ENCODE results near the gene C9orf85. TPM values are rescaled to one million over a fixed set of nuclear protein-coding genes. Genes with fewer than 3 reads are reported as not detected.

C9orf85 gene
- total and polyA plus RNA-seq, 2 donors (not counting 1 experiment from before 2014, with no cell fraction given), result 4.3 to 9.6 TPM

DNA sequence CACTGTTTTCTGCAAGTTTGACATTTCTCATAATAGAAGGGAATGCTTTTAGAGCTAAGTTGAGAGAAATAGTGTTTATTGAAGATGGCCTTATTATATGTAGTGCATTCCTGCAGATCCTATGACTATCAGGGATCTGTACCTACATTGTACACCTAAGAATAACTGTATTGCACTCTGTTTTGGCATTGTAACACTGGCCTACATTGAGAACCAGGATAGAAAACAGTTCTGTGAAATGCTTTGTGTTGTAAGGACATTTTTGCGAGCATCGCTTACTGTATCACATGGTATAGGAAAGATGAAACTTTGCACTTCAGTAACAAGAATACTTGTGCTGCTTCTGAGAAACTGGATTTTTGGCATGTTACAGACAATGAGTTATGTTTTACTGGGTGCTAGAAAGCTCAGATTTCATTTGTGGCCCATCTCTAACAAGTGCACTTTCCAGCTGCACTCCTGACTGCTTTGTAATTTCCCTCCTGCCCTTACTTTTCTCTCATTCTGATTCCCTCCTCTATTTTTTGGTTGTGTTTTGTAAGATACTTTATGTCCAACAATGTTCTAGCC, 30.6 kb downstream of the C9orf85 start:
- intact Hi-C loops (cut with micrococcal nuclease), result no loop called here
- no peak overlapping the region for H2AFZ ChIP-seq (ENCODE audit: insufficient read depth, low read depth, low read length, poor library complexity, severe bottlenecking)
- ChIA-PET CTCF (no interaction called here), POLR2A (no interaction called here)
- H3K4me1 ChIP-seq (ENCODE audit: control insufficient read depth in 2 of 2, insufficient read depth in 2 of 2, low read length in 2 of 2), result no peaks in the 10 kb centered on the region
- H3K27ac Mint-ChIP-seq, result no peak overlapping the region
- no peaks in the 10 kb centered on the region for H3K36me3 ChIP-seq (replicated peaks in 1 of 2; ENCODE audit: control extremely low read depth in 1 of 2, control insufficient read depth in 1 of 2, extremely low read depth in 1 of 2, insufficient read depth in 2 of 2, low read length in 1 of 2)
- H3K4me3 Mint-ChIP-seq, result no peak overlapping the region
- no peak for DNase-seq
- H3K9me3 Mint-ChIP-seq (ENCODE audit: insufficient read depth), result no peaks in the 10 kb centered on the region
- H3K27ac ChIP-seq (ENCODE audit: low read length in 2 of 2), result no peak overlapping the region
- 100% methylated on average over 2 of the region's 2 CpGs for WGBS (ENCODE audit: insufficient coverage)
- peaks cover 2% of the 10 kb centered on the region for H3K79me2 ChIP-seq (ENCODE audit: control insufficient read depth, insufficient read depth, low read length)
- no peak overlapping the region for H3K9ac ChIP-seq (ENCODE audit: low read length)
- no peak overlapping the region for H3K4me3 ChIP-seq (ENCODE audit: control extremely low read depth in 1 of 5, extremely low read depth in 1 of 5, insufficient read depth in 1 of 5, low read depth in 2 of 5, low read length in 4 of 5)
- TF ChIP-seq, protein P1, sequence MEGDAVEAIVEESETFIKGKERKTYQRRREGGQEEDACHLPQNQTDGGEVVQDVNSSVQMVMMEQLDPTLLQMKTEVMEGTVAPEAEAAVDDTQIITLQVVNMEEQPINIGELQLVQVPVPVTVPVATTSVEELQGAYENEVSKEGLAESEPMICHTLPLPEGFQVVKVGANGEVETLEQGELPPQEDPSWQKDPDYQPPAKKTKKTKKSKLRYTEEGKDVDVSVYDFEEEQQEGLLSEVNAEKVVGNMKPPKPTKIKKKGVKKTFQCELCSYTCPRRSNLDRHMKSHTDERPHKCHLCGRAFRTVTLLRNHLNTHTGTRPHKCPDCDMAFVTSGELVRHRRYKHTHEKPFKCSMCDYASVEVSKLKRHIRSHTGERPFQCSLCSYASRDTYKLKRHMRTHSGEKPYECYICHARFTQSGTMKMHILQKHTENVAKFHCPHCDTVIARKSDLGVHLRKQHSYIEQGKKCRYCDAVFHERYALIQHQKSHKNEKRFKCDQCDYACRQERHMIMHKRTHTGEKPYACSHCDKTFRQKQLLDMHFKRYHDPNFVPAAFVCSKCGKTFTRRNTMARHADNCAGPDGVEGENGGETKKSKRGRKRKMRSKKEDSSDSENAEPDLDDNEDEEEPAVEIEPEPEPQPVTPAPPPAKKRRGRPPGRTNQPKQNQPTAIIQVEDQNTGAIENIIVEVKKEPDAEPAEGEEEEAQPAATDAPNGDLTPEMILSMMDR (IDR thresholded peaks at IDR 0.05), result no peak
- TF ChIP-seq EZH2 (IDR thresholded peaks at IDR 0.05; ENCODE audit: borderline replicate concordance, insufficient read depth, low read depth, low read length, poor library complexity, severe bottlenecking), result no peak
- no peaks in the 10 kb centered on the region for H3K27me3 Mint-ChIP-seq
- peaks cover 8% of the 10 kb centered on the region for H4K20me1 ChIP-seq (ENCODE audit: control insufficient read depth, insufficient read depth, low read length, poor library complexity, severe bottlenecking)
- no peaks in the 10 kb centered on the region for H3K9me3 ChIP-seq (ENCODE audit: control extremely low read depth in 1 of 3, control insufficient read depth in 2 of 3, insufficient read depth in 1 of 3, low read length in 2 of 3)
- ATAC-seq (ENCODE audit: low read depth), result no peak
- peaks cover 11% of the 10 kb centered on the region for H3K4me1 Mint-ChIP-seq
- no peaks in the 10 kb centered on the region for H3K27me3 ChIP-seq (replicated peaks in 1 of 4; ENCODE audit: control extremely low read depth in 1 of 4, control insufficient read depth in 3 of 4, insufficient read depth in 4 of 4, low read length in 3 of 4)
- no peak overlapping the region for H3K4me2 ChIP-seq (replicated peaks; ENCODE audit: low read depth, low read length, poor library complexity, severe bottlenecking)

DNA sequence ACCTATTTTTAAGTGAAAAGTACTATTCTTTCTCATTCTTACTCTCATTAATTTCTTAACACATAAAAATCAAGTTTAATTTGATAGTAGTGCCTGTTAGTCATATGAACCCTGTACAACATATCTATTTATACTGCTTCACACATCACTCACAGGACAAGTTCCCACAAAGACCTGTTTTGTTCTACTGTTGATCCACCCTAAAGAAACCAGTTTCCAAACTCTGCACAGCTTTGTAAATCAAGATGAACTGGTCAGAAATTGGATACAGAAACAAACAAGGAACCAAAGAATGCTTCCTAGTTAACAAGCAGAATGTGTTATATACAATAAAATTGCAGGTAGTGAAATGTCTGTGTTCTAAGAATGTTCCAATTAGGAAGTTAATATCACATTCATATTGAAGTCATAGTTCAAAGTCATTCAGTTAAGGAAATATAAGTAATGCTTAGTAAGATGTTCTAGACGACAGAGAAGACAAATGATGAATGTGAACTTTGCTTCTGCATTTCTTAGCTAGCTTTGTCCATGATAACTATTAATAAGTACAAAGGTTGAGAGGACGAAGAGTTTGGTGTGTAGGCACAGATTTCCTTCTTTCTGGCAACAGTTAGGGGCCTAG, 33.4 kb downstream of the C9orf85 start:
- H4K20me1 ChIP-seq (ENCODE audit: control insufficient read depth, insufficient read depth, low read length, poor library complexity, severe bottlenecking), result no peaks in the 10 kb centered on the region
- POLR2A ChIA-PET, result interaction anchor here (0.7 kb wide), 1 partner anchor 71 kb away, joined by 5 read pairs; no protein-coding TSS in a partner anchor
- H3K27ac Mint-ChIP-seq, result no peak overlapping the region

More for the DNA sequence above, 33.4 kb downstream of the C9orf85 start:
- no peak for DNase-seq
- H2AFZ ChIP-seq (ENCODE audit: insufficient read depth, low read depth, low read length, poor library complexity, severe bottlenecking), result no peak overlapping the region
- ATAC-seq (ENCODE audit: low read depth), result no peak
- intact Hi-C loops (cut with micrococcal nuclease), result no loop called here
- H3K4me1 Mint-ChIP-seq, result peaks cover 7% of the 10 kb centered on the region
- H3K4me1 ChIP-seq (ENCODE audit: control insufficient read depth in 2 of 2, insufficient read depth in 2 of 2, low read length in 2 of 2), result no peaks in the 10 kb centered on the region
- H3K9ac ChIP-seq (ENCODE audit: low read length), result no peak overlapping the region
- H3K9me3 ChIP-seq (ENCODE audit: control extremely low read depth in 1 of 3, control insufficient read depth in 2 of 3, insufficient read depth in 1 of 3, low read length in 2 of 3), result no peaks in the 10 kb centered on the region
- no peak overlapping the region for H3K4me2 ChIP-seq (replicated peaks; ENCODE audit: low read depth, low read length, poor library complexity, severe bottlenecking)
- no peaks in the 10 kb centered on the region for H3K27me3 Mint-ChIP-seq
- H3K27me3 ChIP-seq (replicated peaks in 1 of 4; ENCODE audit: control extremely low read depth in 1 of 4, control insufficient read depth in 3 of 4, insufficient read depth in 4 of 4, low read length in 3 of 4), result no peaks in the 10 kb centered on the region
- no peak overlapping the region for H3K4me3 Mint-ChIP-seq
- no peaks in the 10 kb centered on the region for H3K9me3 Mint-ChIP-seq (ENCODE audit: insufficient read depth)
- no peak overlapping the region for H3K27ac ChIP-seq (ENCODE audit: low read length in 2 of 2)
- peaks cover under 1 to 4% of the 10 kb centered on the region in 2 experiments for H3K36me3 ChIP-seq (replicated peaks in 1 of 2; ENCODE audit: control extremely low read depth in 1 of 2, control insufficient read depth in 1 of 2, extremely low read depth in 1 of 2, insufficient read depth in 2 of 2, low read length in 1 of 2)
- TF ChIP-seq EZH2 (IDR thresholded peaks at IDR 0.05; ENCODE audit: borderline replicate concordance, insufficient read depth, low read depth, low read length, poor library complexity, severe bottlenecking), result no peak
- TF ChIP-seq, protein P1 (IDR thresholded peaks at IDR 0.05), result no peak
- H3K4me3 ChIP-seq (ENCODE audit: control extremely low read depth in 1 of 5, extremely low read depth in 1 of 5, insufficient read depth in 1 of 5, low read depth in 2 of 5, low read length in 4 of 5), result no peak overlapping the region
- WGBS (ENCODE audit: insufficient coverage), result 80% methylated on average over 1 of the region's 2 CpGs
- CTCF ChIA-PET, result no interaction called here
- no peaks in the 10 kb centered on the region for H3K79me2 ChIP-seq (ENCODE audit: control insufficient read depth, insufficient read depth, low read length)
